KG1 (cell line): ENCODE results near the gene TRIB2.

Experiments used
- DNase-seq: peaks from one replicate; lab custom pipeline; 2025; lab: John Stamatoyannopoulos, UW

TRIB2 gene

DNA sequence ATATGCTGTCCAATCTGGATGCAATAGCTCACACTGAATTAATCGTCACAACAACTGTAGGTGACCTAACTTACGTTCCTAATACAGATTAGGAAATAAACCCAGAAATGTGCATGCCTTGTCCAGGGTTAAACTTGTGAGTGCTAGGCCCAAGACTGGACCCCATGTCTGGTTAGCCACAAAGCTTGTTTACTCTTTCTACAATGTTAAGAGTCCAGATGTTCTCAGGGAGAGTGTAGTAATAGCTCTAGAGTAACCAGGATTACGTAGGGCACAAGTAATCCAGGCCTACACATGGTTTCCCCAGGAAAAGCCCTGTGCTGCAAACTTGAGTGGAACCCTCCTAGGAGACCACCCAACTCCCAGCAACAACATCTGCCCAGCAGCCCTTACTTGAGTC is 26.2 kb downstream of the TRIB2 start:
- no peak for DNase-seq

- DNase-seq = no peak
Measured at GRCh38 chr2:12750166-12750905, 33.6 kb downstream of the TRIB2 start.

- DNase-seq = no peak
Measured at GRCh38 chr2:12754643-12755042, 37.9 kb downstream of the TRIB2 start.

- DNase-seq = no peak
Measured at GRCh38 chr2:12755384-12755783, 38.6 kb downstream of the TRIB2 start.

DNA sequence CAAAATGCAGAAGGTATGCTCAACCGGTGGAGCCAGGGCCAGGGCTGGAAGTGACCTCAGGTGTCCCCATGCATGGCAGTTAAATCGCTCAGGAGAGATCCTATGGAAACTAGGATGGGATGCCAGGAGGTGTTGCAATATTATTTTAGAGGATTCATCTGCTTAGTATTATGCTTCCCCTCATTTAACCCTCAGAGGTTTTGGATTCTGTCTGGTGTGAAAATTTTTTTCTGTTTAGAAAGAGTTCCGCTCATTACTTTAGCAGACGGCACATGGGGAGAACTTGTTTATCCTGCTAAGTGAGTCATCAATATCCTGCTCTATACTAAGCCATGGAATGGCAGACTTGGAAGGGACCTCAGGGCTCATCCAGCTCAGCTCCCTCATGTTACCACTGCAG is 42.5 kb downstream of the TRIB2 start:
- DNase-seq = no peak

- no peak for DNase-seq
Measured at GRCh38 chr2:12761104-12761503, 44.4 kb downstream of the TRIB2 start.

DNA sequence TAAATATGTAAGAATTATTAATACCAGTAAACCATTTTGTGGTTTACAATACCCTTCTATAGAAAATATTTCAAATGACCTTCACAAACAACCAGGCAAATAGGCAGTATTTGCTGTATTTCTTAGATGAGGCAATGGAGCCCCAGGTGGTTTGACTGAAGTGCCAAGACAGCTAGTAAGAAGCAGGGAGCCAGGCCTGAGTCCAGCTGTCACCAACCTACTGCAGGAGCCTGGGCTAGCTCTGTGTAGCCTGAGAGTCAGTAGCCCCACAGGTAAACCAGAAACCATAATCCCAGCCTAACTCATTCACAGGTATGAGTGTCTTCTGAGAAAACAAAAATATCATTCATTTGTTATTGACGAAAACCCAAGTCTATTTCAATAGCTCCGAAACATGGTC is 45.6 kb downstream of the TRIB2 start:
- no peak for DNase-seq

DNA sequence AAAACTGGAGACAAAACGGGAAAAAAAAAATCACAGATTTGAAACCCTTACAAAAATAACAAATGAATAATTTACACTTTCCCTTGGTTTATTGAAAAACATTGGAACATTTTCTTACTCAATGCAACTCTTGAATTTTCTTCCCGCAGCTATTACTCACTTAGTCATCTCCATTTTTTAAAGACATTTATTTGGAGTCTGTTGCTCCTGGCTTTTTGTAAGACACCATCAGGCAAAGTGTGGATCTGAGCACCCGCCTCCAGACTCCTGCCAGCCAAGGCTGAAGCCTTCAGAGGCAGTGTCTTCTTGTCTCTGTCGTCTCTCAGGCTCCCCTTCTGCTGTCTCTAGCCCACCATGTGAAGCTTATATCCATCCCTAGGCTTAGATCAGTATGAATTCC is 46.2 kb downstream of the TRIB2 start:
- no peak for DNase-seq

DNA sequence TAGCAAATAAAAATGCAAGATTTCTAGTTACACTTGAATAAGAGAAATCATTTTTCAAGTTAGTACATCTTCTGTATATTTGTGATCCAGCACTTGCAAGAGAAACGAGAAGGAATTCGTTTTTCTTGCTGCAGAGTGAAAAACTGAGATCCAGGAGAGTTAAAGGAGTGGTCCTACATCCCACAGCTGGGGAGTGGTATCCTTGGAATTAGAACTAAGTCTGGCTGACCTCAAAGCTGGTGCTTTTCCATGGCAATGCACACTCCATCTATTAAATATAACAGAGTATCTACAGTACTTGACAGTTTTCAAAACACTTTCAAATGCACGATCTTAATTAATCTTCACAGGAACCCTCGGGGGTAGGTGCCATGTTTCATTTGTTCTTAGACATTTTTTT is 46.8 kb downstream of the TRIB2 start:
- no peak for DNase-seq

- DNase-seq = no peak
Measured at GRCh38 chr2:12764075-12764730, 47.5 kb downstream of the TRIB2 start.

DNA sequence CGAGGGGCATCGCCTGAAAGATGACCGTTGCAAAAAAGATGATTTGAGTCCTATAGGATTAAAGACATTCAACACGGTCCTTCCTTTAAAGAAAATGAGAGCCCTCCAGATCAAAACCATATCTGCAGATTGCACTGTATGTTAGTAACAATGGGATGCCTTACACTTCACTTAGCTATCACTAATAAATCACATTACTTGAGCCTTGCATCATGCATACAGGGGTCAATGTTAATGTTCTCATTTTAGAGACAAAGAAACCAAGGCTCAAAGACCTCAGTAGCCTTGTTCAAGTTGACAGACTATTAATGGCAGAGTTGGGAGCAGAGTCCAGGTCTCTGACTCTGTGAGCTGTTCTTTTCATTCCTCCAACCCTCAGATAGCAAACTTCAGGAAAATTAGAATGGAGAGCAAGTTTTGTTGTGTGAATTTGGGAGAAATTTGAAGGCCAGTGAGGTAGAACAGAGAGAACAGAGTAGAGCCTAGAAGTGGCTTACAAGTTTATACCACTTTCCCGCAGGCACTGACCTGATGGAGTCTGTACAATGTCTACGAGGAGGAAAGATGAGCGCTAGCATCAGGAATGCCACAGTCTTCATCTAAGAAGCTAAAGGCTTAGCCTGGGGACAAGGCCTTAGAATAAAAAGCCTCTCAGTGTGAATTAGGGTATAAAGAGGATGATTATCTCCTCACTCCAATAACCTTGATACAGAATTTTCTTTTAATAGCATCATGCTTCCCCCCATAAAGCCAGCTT is 48.3 kb downstream of the TRIB2 start:
- no peak for DNase-seq

DNA sequence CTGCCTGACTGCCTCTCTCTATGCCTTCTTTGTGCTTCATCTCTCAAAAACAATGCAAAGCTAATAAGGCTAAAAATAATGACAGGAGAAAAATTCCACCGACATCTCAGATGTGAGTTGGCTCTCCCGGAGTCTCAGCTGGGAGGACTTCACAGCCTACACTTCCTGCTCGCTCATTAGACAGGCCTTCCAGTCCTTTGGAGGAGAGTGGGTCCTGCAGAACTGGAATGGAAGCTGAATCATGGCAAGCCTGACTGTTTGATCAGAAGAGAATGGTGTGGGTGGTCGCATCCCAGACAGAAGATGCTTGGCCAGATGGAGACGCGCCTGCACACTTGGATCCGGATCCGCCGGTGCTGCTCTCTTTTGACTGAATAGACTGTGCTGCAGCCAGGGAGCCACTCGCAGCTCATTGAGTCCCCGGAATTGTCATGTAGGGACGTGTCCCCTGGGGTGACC is 49.7 kb downstream of the TRIB2 start:
- no peak for DNase-seq

DNA sequence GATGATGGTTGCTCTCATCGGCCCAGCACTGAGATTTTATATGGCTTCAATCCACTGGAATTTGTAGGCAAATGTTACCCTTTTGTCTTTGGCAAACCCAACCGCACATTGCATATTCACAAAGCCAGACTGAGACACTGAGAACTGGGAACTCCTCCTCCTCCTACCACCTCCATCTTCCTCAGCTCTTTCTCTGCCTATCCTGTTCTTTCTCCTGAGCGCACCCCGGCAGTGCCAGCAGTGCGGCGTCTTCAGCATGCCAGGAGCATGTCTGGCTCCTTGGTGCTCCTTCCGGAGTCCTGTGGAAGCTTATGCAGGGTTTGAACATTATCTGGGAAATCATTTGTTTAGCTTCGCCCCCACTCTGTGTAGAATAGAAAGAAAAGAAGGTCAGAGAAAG is 50.8 kb downstream of the TRIB2 start:
- DNase-seq = no peak

GRCh38 chr2:12767996-12768624 is 51.4 kb downstream of the TRIB2 start:
- no peak for DNase-seq

DNA sequence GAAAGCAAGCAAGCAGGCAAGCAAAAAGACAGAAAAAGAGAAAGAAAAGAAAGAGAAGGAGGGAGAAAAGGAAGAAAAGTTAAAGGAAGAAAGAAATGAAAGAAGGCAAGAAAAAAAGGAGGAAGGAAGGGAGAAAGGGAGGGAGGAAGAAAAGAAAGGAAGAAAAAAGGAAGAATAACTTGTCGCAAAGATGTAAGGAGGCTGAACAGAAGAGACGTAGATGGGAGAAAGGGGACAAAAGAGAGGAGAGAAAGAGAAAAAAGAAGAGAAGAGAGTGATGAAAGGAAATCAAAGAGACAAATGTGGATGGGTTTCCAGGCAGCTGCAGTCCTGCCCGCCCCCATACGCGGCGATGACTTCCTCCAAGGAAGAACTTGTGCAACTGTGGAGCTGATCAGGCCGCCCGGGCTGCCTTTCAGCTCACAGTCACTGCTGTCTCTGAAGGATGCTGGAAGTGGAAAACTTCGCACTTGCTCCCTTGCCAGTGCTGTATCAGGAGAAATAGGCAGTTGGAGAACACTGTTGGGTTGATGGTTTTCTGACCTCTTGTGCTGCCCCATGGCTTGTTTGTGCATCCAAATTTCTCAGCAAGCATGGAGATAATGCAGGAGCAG is 52.9 kb downstream of the TRIB2 start:
- DNase-seq = no peak

- no peak for DNase-seq
Measured at GRCh38 chr2:12770300-12770968, 53.7 kb downstream of the TRIB2 start.

GRCh38 chr2:12771154-12771553 is 54.4 kb downstream of the TRIB2 start:
- no peak for DNase-seq

DNA sequence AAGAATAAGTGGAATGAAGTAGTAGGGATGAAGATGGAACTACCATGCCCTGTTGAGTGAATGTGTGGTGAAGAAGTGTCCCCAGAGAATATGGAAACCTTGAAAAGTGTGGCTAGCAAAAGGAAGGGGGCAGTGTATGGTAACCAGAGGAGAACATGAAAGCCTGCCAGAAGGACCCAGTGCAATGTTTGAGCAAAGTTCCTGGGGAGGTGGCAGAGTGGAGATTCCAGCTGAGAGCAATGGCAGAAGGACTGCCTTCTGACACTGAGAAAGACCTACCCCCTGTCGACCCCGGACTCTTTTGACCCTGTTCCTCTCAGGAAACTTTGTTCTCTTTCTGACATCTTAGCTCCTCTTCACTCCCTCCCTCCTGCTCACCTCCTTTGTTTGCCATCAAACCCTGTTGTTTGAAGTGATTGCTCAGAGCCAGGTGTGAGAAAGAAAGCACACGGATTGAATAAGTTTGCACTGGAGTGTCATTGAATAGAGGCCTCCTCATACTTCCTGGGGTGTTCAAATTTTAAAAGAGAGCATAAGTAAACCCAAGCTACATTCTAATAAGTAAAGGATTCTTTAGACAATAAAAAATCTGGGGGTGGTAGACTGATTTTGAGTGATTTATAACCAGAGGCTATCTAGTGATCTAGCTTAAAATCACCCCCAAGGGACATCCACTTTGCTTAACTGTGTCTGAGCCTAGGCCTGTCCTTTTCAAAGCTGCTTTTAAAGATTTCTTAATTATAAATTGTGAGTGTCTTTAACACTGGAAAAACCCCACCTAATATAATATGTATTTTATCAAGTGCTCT is 57.1 kb downstream of the TRIB2 start:
- DNase-seq = no peak

DNA sequence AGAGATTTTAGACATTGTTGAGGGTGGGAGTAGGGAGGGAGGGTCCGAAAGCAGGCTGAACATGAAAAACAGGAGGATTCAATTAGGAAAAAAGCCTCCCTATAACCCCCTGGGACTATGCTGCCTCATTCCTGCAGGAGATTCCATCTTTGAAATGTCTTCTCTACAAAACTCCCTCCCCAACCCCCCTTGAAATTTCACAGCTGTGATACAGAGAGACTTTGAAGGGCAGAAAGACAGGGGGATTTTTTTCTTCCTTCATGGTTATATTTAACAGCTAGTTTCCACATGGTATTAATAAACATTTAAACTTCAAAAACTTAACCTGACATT is 57.6 kb downstream of the TRIB2 start:
- DNase-seq = no peak

DNA sequence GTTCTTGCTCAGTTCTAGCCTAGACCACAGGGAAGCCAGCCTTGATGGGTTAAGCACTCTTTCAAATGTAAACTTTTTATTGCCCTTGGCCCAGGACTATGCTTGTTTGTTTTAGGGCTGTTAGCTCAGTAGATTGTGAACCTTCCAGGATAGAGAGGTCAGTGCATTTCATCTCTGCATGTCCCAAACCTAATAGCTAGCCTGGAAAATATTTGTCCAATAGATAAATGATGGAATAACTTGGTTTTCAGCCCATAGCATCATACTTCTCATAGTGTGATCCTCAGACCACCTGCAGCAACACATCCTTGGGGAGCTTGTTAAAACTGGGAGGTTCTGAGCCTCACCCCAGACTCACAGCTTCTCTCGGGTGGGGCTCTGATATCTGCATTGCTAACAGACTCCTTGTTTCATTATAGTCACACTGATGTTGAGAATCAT is 59.8 kb downstream of the TRIB2 start:
- no peak for DNase-seq

GRCh38 chr2:12778369-12778768 is 61.6 kb downstream of the TRIB2 start:
- DNase-seq = no peak
